ENCODE data around the gene DUSP9. TPM values are rescaled to one million over a fixed set of nuclear protein-coding genes. Genes with fewer than 3 reads are reported as not detected.

Gene DUSP9
- total and polyA plus RNA-seq, 2 donors (not counting 3 experiments of a cell fraction or from before 2014, with no cell fraction given): 0.04 TPM; not detected in 1

DNA sequence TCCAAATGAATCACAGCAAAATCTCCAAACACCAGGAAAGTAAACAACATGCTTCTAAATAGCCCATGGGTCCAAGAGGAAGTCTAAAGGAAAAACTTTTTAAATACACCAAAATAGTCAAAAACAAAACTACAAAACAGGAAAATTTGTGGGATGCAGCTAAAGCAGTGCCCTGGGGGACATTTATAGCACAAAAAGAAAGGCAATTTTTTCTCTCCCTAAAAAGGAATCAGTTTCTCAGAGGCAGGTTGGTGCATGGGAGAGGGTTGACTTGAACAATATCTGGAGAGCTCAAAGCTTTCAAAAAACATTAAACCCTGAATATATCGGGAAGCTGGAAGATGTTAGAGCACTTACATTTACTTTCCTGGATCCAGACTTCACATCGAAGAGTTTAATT is 15.7 kb upstream of the DUSP9 start:
- CTCF ChIA-PET: interaction anchor here (0.6 to 1.5 kb wide), 4 partner anchors 15 to 37 kb away, joined by 3 to 6 read pairs (median 3); no protein-coding TSS in a partner anchor
- no peak for FAIRE-seq

DNA sequence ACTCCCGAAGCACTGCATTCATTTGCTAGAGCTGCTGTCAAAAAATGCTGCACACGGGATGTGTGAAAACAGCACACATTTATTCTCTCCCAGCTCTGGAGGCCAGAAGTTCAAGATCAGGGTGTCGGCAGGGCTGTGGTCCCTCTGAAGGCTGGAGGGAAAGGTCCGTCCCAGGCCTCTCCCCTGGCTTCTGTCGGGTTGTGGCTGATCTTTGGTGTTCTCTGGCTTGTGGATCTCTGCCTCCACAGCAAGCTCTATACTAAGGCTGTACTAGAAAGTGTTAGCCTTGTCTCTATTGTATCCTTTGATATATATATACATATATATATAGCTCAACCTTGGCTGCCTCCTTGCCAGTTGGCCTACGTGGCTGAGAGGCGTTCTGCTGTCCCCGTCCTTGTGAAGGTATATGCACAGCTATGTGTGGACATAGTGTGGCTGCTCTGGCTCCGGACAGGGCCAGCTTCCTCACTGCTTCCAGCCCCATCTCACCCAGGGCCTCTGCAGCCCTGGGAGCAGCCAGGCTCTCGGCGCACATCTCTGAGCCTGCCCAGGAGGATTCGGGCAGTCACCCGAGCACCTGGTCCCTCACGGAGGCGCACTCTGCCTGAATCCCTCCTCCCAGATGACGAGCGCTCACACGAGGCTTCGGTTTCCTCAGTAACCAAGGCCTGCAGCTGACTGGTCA is 15.0 kb upstream of the DUSP9 start:
- FAIRE-seq: no peak
- POLR2A ChIA-PET: no interaction called here

More for the DNA sequence above, 15.7 kb upstream of the DUSP9 start:
- BruUV-seq (replicated peaks): no TSS peak
- H3K9me1 ChIP-seq (replicated peaks; ENCODE audit: control insufficient read depth, extremely low read depth, insufficient read depth, low read length): no peaks in the 10 kb centered on the region
- H2AFZ ChIP-seq (ENCODE audit: low read depth, low read length): no peak overlapping the region
- peaks cover 0 to 1% of the 10 kb centered on the region in 2 experiments for H3K27me3 ChIP-seq (ENCODE audit: control insufficient read depth in 2 of 2, insufficient read depth in 2 of 2, low read length in 2 of 2)
- no peaks in the 10 kb centered on the region for H4K20me1 ChIP-seq (replicated peaks; ENCODE audit: control insufficient read depth, extremely low read depth, insufficient read depth, low read length)
- no peak for DNase-seq (ENCODE audit: low read depth, low spot score)
- H3K79me2 ChIP-seq (ENCODE audit: control insufficient read depth, insufficient read depth, low read length): no peaks in the 10 kb centered on the region
- dilution Hi-C loops (cut with MboI; ENCODE audit: extremely low pct_ligation_motif_present, low sequenced_read_pairs) (no loop called here), intact Hi-C loops (cut with micrococcal nuclease) (no loop called here)
- no peak overlapping the region for H3K4me2 ChIP-seq (ENCODE audit: insufficient read depth, low read length)
- no peak for TF ChIP-seq JUN (IDR thresholded peaks at IDR 0.05; ENCODE audit: borderline replicate concordance, insufficient read depth, insufficient read length, low read depth)
- TF ChIP-seq MYC (IDR thresholded peaks at IDR 0.05; ENCODE audit: low read depth, low read length): no peak
- no peak for TF ChIP-seq EZH2 (IDR thresholded peaks at IDR 0.05; ENCODE audit: borderline replicate concordance, low read depth, low read length, severe bottlenecking)
- no peak overlapping the region for H3K9ac ChIP-seq (replicated peaks; ENCODE audit: extremely low read depth, insufficient read depth, low read length)
- POLR2A ChIA-PET: no interaction called here
- no peak overlapping the region for H3K4me3 ChIP-seq (replicated peaks in 1 of 3; ENCODE audit: insufficient read depth in 1 of 3, low read depth in 1 of 3, low read length in 3 of 3)
- H3K27ac ChIP-seq (ENCODE audit: insufficient read depth, low read depth, low read length): no peak overlapping the region
- no peaks in the 10 kb centered on the region for H3K36me3 ChIP-seq (ENCODE audit: control insufficient read depth in 2 of 2, extremely low read depth in 1 of 2, insufficient read depth in 2 of 2, low read length in 2 of 2)
- H3K9me3 ChIP-seq (replicated peaks; ENCODE audit: control insufficient read depth, insufficient read depth, low read length): no peaks in the 10 kb centered on the region
- H3K4me1 ChIP-seq (ENCODE audit: control insufficient read depth, extremely low read depth, insufficient read depth, low read length): no peaks in the 10 kb centered on the region

More for the DNA sequence above, 15.0 kb upstream of the DUSP9 start:
- H3K9ac ChIP-seq (replicated peaks; ENCODE audit: extremely low read depth, insufficient read depth, low read length): no peak overlapping the region
- no peak overlapping the region for H3K4me2 ChIP-seq (ENCODE audit: insufficient read depth, low read length)
- BruUV-seq (replicated peaks): no TSS peak
- no peaks in the 10 kb centered on the region for H3K4me1 ChIP-seq (ENCODE audit: control insufficient read depth, extremely low read depth, insufficient read depth, low read length)
- no peak for DNase-seq (ENCODE audit: low read depth, low spot score)
- H3K9me3 ChIP-seq (replicated peaks; ENCODE audit: control insufficient read depth, insufficient read depth, low read length): no peaks in the 10 kb centered on the region
- CTCF ChIA-PET: interaction anchor here (0.6 to 1.5 kb wide), 5 partner anchors 16 to 36 kb away, joined by 3 to 6 read pairs (median 3); no protein-coding TSS in a partner anchor
- H3K9me1 ChIP-seq (replicated peaks; ENCODE audit: control insufficient read depth, extremely low read depth, insufficient read depth, low read length): no peaks in the 10 kb centered on the region
- H3K79me2 ChIP-seq (ENCODE audit: control insufficient read depth, insufficient read depth, low read length): no peaks in the 10 kb centered on the region
- H2AFZ ChIP-seq (ENCODE audit: low read depth, low read length): no peak overlapping the region
- H4K20me1 ChIP-seq (replicated peaks; ENCODE audit: control insufficient read depth, extremely low read depth, insufficient read depth, low read length): no peaks in the 10 kb centered on the region
- dilution Hi-C loops (cut with MboI; ENCODE audit: extremely low pct_ligation_motif_present, low sequenced_read_pairs) (no loop called here), intact Hi-C loops (cut with micrococcal nuclease) (no loop called here)
- TF ChIP-seq, protein P1, sequence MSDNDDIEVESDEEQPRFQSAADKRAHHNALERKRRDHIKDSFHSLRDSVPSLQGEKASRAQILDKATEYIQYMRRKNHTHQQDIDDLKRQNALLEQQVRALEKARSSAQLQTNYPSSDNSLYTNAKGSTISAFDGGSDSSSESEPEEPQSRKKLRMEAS (IDR thresholded peaks at IDR 0.05; ENCODE audit: insufficient read depth, insufficient read length): no peak
- TF ChIP-seq, protein P2, sequence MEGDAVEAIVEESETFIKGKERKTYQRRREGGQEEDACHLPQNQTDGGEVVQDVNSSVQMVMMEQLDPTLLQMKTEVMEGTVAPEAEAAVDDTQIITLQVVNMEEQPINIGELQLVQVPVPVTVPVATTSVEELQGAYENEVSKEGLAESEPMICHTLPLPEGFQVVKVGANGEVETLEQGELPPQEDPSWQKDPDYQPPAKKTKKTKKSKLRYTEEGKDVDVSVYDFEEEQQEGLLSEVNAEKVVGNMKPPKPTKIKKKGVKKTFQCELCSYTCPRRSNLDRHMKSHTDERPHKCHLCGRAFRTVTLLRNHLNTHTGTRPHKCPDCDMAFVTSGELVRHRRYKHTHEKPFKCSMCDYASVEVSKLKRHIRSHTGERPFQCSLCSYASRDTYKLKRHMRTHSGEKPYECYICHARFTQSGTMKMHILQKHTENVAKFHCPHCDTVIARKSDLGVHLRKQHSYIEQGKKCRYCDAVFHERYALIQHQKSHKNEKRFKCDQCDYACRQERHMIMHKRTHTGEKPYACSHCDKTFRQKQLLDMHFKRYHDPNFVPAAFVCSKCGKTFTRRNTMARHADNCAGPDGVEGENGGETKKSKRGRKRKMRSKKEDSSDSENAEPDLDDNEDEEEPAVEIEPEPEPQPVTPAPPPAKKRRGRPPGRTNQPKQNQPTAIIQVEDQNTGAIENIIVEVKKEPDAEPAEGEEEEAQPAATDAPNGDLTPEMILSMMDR (IDR thresholded peaks at IDR 0.05; ENCODE audit: extremely low read depth in 1 of 2, insufficient read depth in 1 of 2, low read depth in 1 of 2, low read length in 2 of 2): no peak
- TF ChIP-seq MYC (IDR thresholded peaks at IDR 0.05; ENCODE audit: low read depth, low read length): no peak
- TF ChIP-seq POLR2AphosphoS5 (IDR thresholded peaks at IDR 0.05; ENCODE audit: insufficient read depth, low read depth, low read length): no peak
- TF ChIP-seq GATA2 (IDR thresholded peaks at IDR 0.05; ENCODE audit: insufficient read depth, insufficient read length, low read depth, low read length): no peak
- no peak for TF ChIP-seq JUN (IDR thresholded peaks at IDR 0.05; ENCODE audit: borderline replicate concordance, insufficient read depth, insufficient read length, low read depth)
- TF ChIP-seq FOS (IDR thresholded peaks at IDR 0.05; ENCODE audit: borderline replicate concordance, insufficient read depth, low read length): no peak
- no peak for TF ChIP-seq POLR2A (IDR thresholded peaks at IDR 0.05; ENCODE audit: low read depth, low read length)
- no peak for TF ChIP-seq EZH2 (IDR thresholded peaks at IDR 0.05; ENCODE audit: borderline replicate concordance, low read depth, low read length, severe bottlenecking)
- H3K27me3 ChIP-seq (ENCODE audit: control insufficient read depth in 2 of 2, insufficient read depth in 2 of 2, low read length in 2 of 2): peaks cover 0 to 1% of the 10 kb centered on the region in 2 experiments
- no peak overlapping the region for H3K27ac ChIP-seq (ENCODE audit: insufficient read depth, low read depth, low read length)
- H3K36me3 ChIP-seq (ENCODE audit: control insufficient read depth in 2 of 2, extremely low read depth in 1 of 2, insufficient read depth in 2 of 2, low read length in 2 of 2): no peaks in the 10 kb centered on the region
- H3K4me3 ChIP-seq (replicated peaks in 1 of 3; ENCODE audit: insufficient read depth in 1 of 3, low read depth in 1 of 3, low read length in 3 of 3): no peak overlapping the region
